ENCODE data around the gene NOL8.

DNA sequence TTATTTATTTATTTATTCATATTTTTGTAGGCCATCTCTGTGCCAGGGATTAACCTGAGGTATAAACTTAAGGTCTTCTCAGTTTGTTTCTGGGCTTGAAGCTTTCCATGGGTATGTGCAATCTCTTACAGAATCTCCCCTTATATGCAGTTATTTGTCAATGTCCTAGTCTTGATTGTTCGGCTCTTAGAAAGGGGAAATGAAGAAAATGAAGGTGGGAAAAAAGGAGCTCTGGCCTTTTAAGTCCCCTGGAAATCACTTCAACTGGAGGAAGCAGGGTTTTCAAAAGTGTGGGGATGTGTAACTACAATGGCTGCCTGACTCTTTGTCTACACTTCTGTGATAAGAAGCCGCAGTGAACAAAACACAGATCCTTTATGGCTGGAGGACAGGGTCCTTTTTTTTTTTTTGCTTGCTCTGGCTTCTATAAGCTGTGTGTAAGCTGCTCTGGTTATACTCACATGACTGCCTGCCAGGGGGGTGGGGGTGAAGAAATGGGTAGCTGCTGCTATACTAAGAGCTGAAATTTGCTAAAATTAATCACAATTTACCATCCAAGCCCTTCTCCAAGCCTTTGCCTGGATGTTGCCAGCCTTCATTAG lies 34.3 kb upstream of the NOL8 start:
- TF ChIP-seq POLR2A (IDR thresholded peaks at IDR 0.05): no peak
- TF ChIP-seq, protein P1, sequence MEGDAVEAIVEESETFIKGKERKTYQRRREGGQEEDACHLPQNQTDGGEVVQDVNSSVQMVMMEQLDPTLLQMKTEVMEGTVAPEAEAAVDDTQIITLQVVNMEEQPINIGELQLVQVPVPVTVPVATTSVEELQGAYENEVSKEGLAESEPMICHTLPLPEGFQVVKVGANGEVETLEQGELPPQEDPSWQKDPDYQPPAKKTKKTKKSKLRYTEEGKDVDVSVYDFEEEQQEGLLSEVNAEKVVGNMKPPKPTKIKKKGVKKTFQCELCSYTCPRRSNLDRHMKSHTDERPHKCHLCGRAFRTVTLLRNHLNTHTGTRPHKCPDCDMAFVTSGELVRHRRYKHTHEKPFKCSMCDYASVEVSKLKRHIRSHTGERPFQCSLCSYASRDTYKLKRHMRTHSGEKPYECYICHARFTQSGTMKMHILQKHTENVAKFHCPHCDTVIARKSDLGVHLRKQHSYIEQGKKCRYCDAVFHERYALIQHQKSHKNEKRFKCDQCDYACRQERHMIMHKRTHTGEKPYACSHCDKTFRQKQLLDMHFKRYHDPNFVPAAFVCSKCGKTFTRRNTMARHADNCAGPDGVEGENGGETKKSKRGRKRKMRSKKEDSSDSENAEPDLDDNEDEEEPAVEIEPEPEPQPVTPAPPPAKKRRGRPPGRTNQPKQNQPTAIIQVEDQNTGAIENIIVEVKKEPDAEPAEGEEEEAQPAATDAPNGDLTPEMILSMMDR (IDR thresholded peaks at IDR 0.05): no peak

Measured in heart left ventricle (tissue), 13 donors.